ENCODE data around the gene SENP5. TPM values are rescaled to one million over a fixed set of nuclear protein-coding genes. Genes with fewer than 3 reads are reported as not detected.

Gene SENP5
- total RNA-seq, 2 experiments from 2014 or later: 62.7 to 64.7 TPM

- no peak for TF ChIP-seq CTCF (IDR thresholded peaks at IDR 0.05)
- Histone ChIP-seq H3K9me3 (ENCODE audit: control insufficient read depth in 1 of 2, insufficient read depth in 1 of 2, low read length in 2 of 2) (no peaks in the 10 kb centered on the region), H3K27me3 (ENCODE audit: control insufficient read depth in 1 of 2, insufficient read depth in 2 of 2, low read length in 2 of 2) (peaks cover 0 to 6% of the 10 kb centered on the region in 2 experiments), H3K4me3 (ENCODE audit: low read length) (peak overlapping the region; percentile 50), H3K36me3 (ENCODE audit: insufficient read depth, low read length) (no peaks in the 10 kb centered on the region), H3K27ac (ENCODE audit: low read depth in 1 of 2, low read length in 2 of 2) (no peak overlapping the region), H3K4me1 (ENCODE audit: insufficient read depth, low read length) (peaks cover 11% of the 10 kb centered on the region)
- H3K9me3 Mint-ChIP-seq: no peaks in the 10 kb centered on the region
- no peak for ATAC-seq (ENCODE audit: poor library complexity)
- POLR2A ChIA-PET: interaction anchor here (0.6 to 1.9 kb wide), 2 partner anchors 26 to 677 kb away, joined by 3 to 10 read pairs; partner anchors contain the start of gene NCBP2
- no peak overlapping the region for H3K27ac Mint-ChIP-seq
- peak overlapping the region; percentile 78 for H3K4me3 Mint-ChIP-seq
- H3K27me3 Mint-ChIP-seq: peaks cover 19% of the 10 kb centered on the region
- no peak for DNase-seq
- H3K4me1 Mint-ChIP-seq (ENCODE audit: low read depth): peaks cover 11% of the 10 kb centered on the region
- intact Hi-C loops (cut with DNase I, micrococcal nuclease): loop anchor here (2.0 kb wide), 2 partner anchors 21 to 25 kb away; partner anchors contain the start of gene NCBP2 (in 1 of the 2)
- CTCF ChIA-PET: interaction anchor here (1.3 kb wide), 1 partner anchor 26 kb away, joined by 3 read pairs; the partner anchor contains the start of gene NCBP2
- no peaks in the 10 kb centered on the region for H3K36me3 Mint-ChIP-seq (ENCODE audit: low read depth)
These were observed 99.9 kb downstream of the SENP5 start for GRCh38 chr3:196967412-196968232.

GRCh38 chr3:196968233-196969133 lies 100.8 kb downstream of the SENP5 start, which contains the start of gene PIGZ:
Gene PIGZ, minus strand, starts transcription at chr3:196968833. Its CDS starts 16,802 bp downstream, at chr3:196952031.
- H3K36me3 ChIP-seq (ENCODE audit: insufficient read depth, low read length): no peaks in the 10 kb centered on the region
- H3K4me1 Mint-ChIP-seq (ENCODE audit: low read depth): peaks cover 11% of the 10 kb centered on the region
- H3K9me3 Mint-ChIP-seq: no peaks in the 10 kb centered on the region
- no peaks in the 10 kb centered on the region for H3K36me3 Mint-ChIP-seq (ENCODE audit: low read depth)
- no peak within 1 kb of the TSS for H3K27ac Mint-ChIP-seq
- peaks cover 0 to 6% of the 10 kb centered on the region in 2 experiments for H3K27me3 ChIP-seq (ENCODE audit: control insufficient read depth in 1 of 2, insufficient read depth in 2 of 2, low read length in 2 of 2)
- intact Hi-C loops (cut with DNase I, micrococcal nuclease): loop anchor here in 1 of 2 experiments (2.0 kb wide), 1 partner anchor 26 kb away; the partner anchor contains the start of gene NCBP2
- H3K4me3 Mint-ChIP-seq: peak within 1 kb of the TSS; percentile 87
- H3K27ac ChIP-seq (ENCODE audit: low read depth in 1 of 2, low read length in 2 of 2): no peak within 1 kb of the TSS
- peak in 8 of 14 experiments; percentile 13 to 70 (median 35) for DNase-seq
- peak within 1 kb of the TSS; percentile 52 for H3K4me3 ChIP-seq (ENCODE audit: low read length)
- peaks cover 11% of the 10 kb centered on the region for H3K4me1 ChIP-seq (ENCODE audit: insufficient read depth, low read length)
- H3K9me3 ChIP-seq (ENCODE audit: control insufficient read depth in 1 of 2, insufficient read depth in 1 of 2, low read length in 2 of 2): no peaks in the 10 kb centered on the region
- POLR2A ChIA-PET: interaction anchor here (0.6 to 1.9 kb wide), 2 partner anchors 26 to 677 kb away, joined by 3 to 10 read pairs; partner anchors contain the start of gene NCBP2
- CTCF ChIA-PET: interaction anchor here (1.3 to 1.5 kb wide), 2 partner anchors 27 to 152 kb away, joined by 3 read pairs; partner anchors contain the start of gene NCBP2
- peak; percentile 64 for ATAC-seq (ENCODE audit: poor library complexity)
- TF ChIP-seq CTCF (IDR thresholded peaks at IDR 0.05): no peak
- H3K27me3 Mint-ChIP-seq: peaks cover 19% of the 10 kb centered on the region
